MV-4-11 (cell line): Measurements from ENCODE around the gene LARGE1.
"Not testable (repeated sequence)": the region's sequence is repeated elsewhere in the genome, so short reads cannot be mapped to it uniquely, and the experiment has no call there.

ENCODE experiments used
- DNase-seq: peaks from one replicate; lab custom pipeline; 2025; lab: John Stamatoyannopoulos, UW

LARGE1 gene

GRCh38 chr22:33474587-33474986, 445.7 kb downstream of the LARGE1 start:
- no peak for DNase-seq

DNA sequence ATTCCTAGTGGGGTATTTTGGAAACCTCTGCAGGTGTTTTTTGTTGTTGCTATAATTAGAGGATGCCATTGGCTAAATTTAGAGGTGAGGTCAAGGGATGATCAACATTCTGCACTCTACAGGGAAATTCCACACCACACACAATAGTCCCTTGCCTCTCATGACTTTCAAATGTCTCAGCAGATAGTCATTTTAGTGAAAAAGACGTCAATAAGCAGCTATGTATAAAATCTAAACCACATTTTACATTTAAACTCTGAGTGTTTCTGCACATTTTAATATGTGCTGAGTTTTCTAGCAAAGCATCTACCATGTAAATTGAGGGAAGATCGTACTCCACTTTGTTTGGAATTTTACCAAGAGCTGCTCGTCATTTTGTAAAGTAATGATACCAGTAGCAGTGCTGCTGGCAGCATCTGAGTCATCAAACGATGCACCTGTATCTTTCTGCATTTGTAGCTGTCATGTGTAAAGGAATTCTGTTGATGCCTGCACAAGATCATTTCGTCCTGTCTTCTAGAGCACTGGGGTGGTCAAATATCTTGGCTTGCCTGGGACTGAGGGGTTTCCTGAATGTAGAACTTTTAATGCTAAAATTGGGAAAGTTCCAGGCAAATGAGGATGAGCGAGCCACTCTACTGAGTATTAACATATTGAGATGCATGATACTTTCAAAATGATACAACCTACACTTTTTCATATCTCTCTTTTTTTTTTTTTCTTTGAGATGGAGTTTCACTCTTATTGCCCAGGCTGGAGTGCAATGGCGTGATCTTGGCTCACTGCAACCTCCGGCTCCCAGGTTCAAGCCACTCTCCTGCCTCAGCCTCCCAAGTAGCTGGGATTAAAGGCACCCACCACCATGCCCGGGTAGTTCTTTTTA, 447.6 kb downstream of the LARGE1 start:
- DNase-seq = no peak

DNA sequence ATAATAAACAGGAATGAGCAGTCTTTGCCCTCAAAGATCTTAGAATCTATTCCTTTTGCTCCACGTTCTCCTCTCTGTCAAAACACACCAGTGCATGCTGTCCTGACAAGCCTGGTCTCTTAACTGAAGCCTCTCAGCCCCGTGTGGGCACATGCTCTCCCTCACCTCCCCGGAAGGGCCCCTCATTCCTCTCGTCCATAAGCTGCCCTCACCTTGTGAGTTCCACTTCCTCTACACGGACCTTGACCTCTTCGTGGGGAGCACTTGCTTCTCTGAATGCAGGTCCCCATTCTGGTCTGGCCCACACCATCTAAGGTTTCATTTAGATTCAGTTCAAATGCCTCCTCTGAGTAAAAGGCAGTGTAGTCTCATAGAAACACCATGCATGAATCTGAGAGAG, 449.8 kb downstream of the LARGE1 start:
- no peak for DNase-seq

DNA sequence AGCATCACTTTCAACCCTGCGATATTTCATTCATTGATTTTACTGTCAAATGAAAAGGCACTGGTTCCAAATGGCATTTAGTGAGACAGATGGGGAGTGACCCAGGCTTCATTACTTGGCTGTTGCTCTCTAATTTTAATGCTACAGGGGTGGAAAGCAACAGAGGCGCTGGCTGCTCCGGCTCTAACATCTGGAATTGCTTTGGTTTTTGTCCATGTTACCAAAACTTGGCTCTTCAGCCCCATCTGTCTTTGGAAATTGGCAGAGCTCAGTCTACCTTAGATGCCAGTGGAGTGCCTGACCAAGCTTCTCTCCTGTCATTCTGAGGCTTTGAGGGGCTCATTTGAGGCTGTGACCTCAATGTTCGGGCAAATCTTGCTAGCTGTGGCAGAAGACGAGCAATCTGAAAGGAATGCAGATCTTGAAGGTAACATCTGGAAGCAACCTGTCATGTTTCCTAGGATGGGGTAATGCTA, 452.6 kb downstream of the LARGE1 start:
- DNase-seq = no peak

DNA sequence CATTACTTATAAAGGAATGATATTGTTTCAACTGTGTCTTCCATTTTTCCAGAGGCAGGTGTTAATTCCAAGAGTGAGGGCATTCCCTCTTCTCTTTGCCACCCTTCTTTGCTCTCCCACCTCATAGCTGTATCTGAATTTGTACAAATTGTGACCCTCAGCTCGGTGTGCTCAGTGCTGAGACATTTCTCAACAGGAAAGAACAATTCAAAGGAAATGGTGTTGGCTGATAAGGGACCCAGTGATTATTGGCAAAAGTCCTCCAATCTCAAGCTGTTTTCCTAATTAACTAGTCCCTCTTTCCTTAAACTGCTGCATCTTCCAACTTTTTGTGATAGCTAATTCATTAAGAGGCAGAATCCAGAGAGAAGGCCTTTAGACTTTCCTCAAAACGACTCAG, 453.2 kb downstream of the LARGE1 start:
- no peak for DNase-seq

GRCh38 chr22:33465554-33465953, 454.7 kb downstream of the LARGE1 start:
- no peak for DNase-seq

GRCh38 chr22:33464698-33465097, 455.6 kb downstream of the LARGE1 start:
- no peak for DNase-seq

- no peak for DNase-seq
These were observed 458.4 kb downstream of the LARGE1 start for GRCh38 chr22:33461698-33462434.

GRCh38 chr22:33461245-33461644, 459.0 kb downstream of the LARGE1 start:
- not testable (repeated sequence) for DNase-seq

- no peak for DNase-seq
These were observed 461.1 kb downstream of the LARGE1 start for GRCh38 chr22:33459137-33459536.

DNA sequence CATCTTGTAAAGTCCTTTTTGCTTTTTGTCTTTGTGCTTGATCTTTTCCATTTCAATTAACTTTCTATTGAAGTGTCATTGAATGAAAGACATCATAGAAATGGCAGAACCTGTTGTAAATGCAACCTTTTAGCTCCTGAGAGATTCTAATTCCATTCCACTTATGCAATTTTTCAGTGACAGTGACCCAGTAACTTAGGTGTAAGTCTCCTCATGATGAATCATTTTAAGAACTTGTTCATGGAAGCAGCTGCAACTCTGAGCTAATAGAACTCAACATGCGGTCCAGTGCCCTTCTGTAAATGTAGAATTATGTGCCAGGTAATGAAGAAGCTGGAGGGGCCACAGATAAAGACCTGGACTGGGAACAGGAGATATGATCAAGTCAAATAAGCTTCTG, 463.8 kb downstream of the LARGE1 start:
- no peak for DNase-seq

DNA sequence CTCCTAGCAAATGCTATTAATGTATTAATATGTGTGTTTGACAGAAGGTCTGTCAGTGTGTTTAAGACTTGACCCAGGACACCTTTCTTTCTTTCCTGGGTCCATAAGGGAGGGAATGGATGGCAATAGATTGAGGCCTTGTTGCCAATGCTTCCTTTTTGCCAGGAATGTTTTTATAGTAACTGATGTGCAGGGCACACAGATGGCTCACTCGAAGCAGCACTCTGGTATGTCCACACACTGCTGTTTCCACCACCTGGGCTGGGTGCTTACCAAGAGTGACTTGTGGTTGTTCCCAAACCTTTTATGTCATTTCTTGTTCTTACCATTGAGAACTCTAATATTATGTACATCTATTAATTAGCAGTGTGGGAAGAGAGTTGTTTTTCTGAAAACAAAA, 465.2 kb downstream of the LARGE1 start:
- DNase-seq = no peak

- no peak for DNase-seq
These were observed 468.3 kb downstream of the LARGE1 start for GRCh38 chr22:33451866-33452469.

DNA sequence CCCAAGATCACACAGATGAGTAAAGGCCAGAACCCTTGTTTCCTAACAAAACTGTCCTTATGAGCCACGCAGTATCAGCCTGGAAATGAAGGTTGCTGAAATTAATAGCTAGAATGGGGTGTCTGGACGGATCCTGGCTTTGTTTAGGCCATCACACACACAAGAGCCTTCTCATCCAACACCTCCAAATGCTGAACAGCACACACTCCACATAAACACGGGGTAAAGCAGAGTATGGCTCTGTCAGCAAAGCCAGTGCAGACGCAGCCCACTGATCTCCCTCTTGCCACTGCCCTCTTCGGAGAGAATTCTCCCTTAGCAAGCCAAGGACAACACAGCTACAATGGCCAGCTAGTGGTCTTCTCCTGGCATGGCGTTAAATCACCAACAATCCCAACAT, 469.5 kb downstream of the LARGE1 start:
- DNase-seq = no peak

GRCh38 chr22:33447733-33448132, 472.5 kb downstream of the LARGE1 start:
- DNase-seq = no peak

DNA sequence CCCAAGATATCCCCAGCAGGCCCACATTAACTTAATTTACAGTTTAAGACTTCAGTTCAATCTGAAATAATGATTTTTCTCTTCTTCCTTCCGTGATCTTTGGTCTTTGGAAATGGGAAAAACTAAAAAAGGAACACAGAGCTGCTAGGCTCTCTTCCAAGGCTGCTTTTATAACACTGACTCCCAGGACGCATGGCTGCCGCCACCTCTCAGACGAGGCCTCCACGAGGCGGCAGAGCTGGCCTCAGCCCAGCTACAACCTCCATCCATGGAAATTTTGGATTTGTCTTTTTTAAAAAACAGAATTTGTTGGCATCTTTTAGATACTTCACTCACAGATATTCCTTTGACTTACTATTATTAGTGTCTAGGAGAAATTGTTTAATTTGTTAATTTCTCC, 476.6 kb downstream of the LARGE1 start:
- DNase-seq = no peak

- DNase-seq = no peak
These were observed 479.5 kb downstream of the LARGE1 start for GRCh38 chr22:33440756-33441155.

DNA sequence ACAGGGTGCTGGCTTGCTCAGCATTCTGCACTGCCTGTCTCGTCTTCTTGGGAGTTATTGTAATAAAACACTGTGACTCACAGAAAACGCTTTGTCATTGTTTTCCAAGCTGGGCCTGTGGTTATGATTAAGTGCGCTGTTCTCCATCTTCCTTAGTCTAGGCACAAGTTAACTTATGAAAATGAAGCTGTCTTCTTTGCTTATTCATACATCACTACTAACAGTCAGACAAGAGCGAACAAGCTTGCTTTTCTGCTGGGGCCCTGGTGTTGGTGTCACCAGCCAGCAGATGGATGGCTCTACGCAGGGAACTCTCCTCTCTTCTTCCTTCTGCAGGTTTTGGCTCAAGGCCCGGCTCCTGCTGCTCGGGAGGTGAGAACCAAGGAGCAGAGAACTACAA, 482.0 kb downstream of the LARGE1 start:
- DNase-seq = no peak

DNA sequence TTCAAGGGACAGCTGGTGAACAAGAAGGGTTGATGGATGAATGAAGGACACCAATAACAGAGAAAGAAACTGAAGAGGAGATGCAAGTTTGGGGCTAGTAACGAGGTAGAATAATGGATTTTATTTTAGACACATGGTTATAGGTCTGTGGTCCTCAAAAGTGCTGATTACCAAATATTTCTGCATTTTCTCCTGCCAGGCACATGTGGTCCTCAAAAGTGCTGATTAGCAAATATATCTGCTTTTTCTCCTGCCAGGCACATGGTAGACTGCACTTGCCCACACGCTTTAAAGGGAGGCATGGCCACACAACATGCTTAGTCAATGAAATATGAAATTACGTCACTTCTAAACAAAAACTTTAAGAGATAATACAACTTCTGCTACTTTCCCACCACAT, 489.0 kb downstream of the LARGE1 start:
- no peak for DNase-seq

GRCh38 chr22:33429281-33429680, 491.0 kb downstream of the LARGE1 start:
- DNase-seq = no peak

- DNase-seq = no peak
These were observed 492.8 kb downstream of the LARGE1 start for GRCh38 chr22:33427461-33427860.

GRCh38 chr22:33426451-33426850, 493.8 kb downstream of the LARGE1 start:
- no peak for DNase-seq

GRCh38 chr22:33421859-33422258, 498.4 kb downstream of the LARGE1 start:
- DNase-seq = no peak
